Activated T-cell treated with anti-CD3 and anti-CD28 coated beads for 48 hours (primary cell): ENCODE data around the gene PLA2G4E.

ENCODE experiments used
- DNase-seq: peaks from one replicate; pipeline ENCODE4 v3.0.0-alpha.2; 2020; ENCODE audit warnings: low read depth

Gene PLA2G4E

DNA sequence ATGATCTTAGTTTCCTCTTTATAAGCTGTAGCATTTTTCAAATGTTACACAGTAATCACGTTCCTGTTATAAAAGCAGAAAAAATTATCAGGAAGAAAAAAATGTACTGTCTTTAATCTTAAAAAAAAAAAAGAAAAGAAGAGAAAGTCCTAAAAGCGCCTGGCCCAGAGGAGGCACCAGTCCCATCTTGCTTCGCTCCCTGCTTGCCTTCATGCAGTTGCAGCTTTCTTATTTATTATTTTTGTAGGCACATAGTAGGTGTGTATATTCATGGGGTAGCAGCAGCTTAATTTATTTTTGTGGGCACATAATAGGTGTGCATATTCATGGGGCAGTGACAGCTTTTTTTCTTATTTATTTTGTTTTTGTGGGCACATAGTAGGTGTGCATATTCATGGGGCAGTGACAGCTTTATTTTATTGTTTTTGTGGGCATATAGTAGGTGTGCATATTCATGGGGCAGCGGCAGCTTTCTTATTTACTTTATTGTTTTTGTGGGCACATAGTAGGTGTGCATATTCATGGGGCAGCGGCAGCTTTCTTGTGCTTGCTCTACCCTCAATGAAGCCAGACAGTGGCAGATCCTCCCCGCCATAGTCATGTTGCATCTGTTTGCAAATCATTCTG, 43.0 kb downstream of the PLA2G4E start:
- no peak for DNase-seq

DNA sequence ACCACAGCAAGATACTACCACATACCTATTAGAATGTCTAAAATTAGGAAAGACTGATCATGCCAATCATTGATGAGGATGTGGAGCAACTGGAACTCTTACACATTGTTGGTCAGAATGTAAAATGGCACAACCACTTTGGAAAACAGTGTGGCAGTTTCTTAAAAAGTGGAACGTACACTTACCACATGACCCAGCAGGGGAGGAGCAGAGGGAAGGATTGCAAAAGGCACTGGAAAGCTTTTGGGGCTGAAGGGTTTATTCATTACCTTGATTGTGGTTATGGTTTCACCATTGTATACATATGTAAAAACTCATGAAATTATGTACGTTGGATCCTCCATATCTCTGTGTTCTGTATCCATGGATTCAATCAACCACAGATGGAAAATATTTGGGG, 45.2 kb downstream of the PLA2G4E start:
- DNase-seq, result no peak

DNA sequence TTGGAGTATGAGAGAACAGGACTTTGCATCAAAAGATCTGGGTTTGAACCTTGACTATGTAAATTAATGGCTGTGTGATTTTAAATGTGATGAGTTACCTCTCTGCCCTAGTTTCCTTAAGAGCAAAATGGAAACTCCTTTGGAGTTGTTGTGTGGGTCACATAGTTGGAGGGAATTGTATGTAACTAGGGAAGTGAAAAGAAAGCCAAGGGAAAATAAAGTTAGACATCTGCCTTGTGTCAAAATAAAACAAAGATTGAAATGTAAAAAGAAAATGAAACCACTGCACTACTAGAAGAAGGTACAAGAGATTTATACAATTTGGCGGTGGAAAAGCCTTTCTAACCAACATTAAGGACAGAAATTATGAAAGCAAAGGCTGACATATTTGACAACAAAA, 46.8 kb downstream of the PLA2G4E start:
- DNase-seq, result no peak

DNA sequence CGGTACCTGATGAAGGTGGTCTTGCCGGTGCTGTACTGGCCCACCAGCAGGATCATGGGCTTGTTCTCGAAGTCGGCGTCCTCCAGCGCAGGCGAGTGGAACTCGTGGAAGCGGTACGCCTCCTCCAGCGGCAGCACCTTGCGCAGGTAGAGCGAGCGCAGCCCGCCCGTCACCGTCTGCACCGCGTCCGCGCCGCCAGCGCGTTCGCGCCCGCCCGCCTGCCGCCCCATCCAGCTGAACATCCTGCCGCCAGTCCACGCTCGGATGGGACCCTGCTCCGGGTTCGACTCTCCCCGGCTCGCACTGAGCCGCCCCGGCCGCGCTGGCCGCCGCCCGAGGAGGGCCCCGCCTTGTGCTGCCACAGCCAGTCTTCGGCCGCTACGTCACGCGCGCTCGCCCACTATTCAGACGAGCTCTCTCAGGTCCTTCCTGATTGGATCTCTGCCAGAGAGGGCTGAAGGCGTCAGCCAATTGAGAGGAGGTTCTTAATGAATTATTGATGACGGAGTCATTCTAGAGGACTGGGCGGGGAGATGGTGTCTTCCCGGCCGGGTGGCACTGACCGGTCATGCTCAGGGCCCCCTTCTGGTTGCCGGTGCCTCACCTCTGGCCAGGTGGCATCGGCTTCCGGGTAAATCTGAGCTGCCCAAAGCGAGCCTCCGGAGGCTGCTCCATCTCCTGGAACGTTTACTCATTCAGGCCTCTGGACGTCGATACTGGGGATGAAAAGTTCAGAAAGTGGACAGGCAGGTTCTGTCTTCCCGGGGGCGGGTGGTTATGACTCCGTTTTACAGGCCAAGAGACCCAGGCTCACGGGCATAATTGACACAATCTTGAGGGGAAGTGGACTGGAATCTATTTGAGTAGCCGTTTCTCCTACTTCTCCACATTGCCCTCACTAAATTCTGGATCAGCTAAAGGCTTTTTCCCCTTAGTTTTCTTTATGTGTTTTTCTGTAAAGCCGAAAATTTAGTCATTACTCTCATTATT, 48.3 kb downstream of the PLA2G4E start, which contains the start of gene EHD4:
Gene EHD4 (minus strand): TSS at position 305 of the 990 bp plus-strand sequence. CDS start 63 bp downstream, at position 242.
- DNase-seq, result peak; percentile 91

DNA sequence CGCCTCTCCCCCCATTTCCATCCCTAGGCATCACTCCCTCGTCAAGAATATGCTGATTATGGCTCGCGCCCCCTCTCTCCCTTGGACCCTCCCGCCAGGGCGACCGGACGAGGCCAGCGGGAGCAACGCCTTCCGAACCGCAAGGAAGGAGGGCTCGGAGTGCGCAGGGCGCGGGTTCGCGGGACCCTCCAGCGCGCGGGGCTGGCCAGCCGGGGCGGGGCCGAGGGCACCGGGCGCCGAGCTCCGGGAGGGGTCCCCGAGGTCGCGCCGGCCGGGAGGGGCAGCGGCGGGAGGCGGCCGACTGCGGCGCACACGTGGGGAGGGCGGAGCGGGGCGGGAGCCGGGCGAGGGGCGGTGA, 49.0 kb downstream of the PLA2G4E start:
- DNase-seq, result no peak

DNA sequence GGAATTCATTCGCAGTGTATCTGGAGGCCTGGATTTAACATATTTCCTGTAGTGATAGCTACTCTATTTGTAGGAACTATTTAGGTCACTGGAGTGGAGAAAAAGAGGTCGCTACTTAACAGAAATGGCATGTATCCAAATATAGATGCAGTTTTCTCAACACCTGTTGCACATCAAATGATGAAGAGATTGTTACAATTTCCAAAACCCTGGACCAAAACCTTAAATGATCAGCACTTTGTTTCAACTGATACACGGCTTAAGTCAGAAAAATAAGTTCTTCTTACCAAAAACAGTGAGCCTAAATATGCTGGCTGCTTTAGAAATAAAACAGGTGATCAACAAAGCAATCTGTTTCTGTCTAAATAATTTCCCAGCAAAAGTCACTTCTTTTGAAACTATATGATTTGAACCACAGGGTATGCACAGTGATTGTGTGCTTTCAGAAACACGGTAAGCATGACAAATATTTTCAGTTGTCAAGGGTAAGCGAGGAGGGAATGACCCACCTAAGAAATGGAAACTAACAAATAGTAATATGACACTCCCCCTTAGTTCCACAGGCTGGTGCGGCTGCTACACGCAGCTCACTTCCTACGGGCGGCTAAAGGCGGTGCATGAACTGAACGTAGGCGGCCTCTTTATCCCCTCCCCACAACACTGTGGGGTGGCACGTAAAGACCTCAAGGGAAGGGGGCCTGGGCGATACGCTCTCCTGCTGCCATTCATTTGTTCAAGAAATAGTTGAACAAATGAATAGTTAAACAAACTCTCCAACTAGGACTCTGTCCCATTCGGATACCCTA, 49.5 kb downstream of the PLA2G4E start:
- DNase-seq, result peak; percentile 69

DNA sequence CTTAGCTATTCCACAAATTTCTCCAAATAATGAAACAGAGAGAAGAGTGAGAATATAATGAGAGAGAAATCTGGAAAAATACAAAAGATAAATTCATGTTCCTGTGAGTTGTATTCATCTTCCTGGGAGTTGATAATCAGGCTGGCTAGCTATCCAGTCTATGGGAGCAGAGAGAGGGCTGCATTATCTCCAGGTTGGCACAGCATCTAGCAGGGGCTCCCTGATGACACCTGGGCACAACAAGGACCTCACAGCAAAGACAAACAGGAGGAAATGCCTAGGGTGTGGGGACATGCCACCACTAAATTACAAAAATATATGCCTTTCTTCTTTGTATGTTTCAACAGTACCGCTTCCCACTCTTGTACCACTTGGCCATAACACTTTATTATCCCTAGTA, 50.4 kb downstream of the PLA2G4E start:
- DNase-seq, result no peak

DNA sequence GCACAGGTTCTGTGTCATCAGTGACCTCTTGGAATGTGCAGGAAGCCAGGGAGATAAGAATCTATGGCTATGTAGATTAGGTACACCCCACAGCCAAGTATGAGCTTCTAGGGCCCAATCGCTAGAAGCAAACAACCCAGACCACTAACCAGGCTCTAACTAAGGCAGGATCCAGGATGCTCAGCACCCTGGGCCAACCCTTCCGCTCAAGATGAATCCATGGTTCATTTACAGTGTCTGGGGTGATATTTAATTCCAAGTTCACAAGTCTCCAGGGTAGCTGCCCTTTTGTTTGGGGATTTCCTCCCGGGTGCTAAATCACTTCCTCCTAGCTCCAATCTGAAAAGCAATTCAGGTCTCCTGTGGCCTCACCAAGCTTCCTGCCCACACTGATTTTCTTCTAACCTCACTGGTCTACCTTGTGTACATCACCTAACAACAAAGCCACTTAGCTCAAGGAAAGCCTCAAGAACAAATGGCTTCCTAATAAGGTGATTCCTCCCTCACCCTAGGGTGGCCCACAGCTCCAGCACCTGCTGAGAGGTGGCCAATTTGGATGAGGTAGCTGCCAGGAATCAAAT, 50.9 kb downstream of the PLA2G4E start:
- DNase-seq, result no peak

DNA sequence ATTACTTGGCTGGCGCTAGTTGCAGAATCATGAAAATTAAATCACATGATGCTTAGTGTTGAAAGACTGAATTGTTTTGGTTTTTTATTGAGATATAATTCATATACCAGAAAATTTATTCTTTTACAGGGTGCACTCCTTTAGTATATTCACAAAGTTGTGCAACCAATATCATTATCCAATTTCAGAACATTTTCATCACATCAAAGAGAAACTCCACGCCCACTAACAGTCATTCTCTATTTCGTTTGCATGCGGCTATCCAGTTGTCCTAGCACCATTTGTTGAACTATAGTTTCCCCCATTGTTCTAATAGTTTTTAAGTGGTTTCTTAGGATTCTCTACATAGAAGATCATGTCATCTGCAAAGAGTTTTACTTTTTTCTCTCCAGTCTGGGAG, 52.1 kb downstream of the PLA2G4E start:
- no peak for DNase-seq

DNA sequence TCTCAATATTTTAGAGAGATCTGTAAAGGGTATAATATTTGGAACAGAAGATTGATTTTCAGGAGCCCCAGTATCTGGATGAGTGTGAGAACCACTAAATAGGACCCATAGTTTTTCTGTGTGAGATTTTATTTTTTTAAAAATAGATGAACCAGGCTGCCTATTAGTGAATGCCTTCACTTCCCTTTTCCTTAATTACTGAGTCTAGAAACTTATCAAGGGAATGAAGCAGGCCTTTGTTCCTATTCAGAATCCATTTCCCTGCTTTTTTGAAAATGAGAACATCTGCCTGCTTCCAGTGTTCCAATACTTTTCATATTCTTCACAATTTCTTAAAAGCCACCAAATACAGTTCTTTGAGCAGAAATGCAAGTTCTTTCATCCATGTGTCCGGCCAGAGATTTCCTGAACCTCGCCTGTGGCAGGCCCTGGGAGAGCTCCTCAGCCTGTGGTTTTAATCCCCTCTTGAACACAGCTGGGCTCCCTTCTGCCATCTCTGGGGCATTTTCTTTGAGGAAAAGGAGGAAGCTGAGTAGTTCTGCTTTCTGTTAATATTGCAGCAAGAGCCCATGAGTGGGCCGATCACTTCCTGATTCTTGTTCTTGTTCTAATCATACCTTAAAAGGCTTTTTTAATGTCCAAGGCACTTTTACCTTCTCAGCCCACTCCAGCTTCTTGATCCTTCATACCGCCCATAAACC, 53.2 kb downstream of the PLA2G4E start:
- no peak for DNase-seq

DNA sequence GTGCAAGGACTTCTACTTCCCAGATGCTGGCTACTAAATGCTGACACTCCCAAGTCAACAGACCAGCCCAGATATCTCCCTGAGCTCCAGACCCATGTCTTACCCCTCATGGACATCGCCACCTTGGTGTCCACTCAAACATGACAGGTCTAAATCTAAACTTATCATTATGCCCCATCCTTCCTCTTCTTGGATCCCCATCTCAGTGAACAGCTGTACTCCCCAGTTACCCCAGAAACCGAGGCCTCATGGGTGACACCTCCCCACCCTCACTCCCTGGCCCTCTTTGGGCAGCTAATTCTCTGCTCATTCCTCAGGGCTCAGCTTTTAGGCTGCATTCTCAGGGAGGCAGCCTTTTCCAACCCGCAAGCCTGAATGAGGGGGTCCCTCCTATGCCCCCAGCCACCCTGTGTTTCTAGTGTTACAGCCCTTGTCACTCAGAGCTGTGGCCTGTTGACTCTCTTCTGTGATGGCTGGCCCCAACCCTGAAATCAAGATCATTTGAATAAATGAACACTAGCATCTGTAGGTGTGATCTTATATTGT, 53.8 kb downstream of the PLA2G4E start:
- DNase-seq, result no peak

DNA sequence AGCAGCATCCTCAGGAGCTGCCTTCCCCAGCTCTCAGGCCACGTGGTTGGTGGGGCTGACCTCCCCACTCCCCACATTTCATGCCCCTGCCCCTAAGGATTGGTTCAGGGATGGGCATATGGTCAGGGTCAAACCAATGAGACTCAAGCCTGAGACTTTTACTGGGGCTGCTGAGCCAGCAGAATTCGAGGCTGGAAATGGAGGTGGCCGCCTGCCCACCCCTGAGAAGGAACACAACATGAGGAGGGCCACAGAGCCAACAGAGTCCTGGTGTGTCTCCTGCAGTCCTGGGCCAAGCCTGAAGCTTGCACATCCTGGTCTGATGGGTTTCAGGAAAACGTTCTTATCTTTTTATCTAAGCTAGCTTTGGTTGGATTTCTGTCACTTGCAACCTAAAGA, 54.4 kb downstream of the PLA2G4E start:
- no peak for DNase-seq

DNA sequence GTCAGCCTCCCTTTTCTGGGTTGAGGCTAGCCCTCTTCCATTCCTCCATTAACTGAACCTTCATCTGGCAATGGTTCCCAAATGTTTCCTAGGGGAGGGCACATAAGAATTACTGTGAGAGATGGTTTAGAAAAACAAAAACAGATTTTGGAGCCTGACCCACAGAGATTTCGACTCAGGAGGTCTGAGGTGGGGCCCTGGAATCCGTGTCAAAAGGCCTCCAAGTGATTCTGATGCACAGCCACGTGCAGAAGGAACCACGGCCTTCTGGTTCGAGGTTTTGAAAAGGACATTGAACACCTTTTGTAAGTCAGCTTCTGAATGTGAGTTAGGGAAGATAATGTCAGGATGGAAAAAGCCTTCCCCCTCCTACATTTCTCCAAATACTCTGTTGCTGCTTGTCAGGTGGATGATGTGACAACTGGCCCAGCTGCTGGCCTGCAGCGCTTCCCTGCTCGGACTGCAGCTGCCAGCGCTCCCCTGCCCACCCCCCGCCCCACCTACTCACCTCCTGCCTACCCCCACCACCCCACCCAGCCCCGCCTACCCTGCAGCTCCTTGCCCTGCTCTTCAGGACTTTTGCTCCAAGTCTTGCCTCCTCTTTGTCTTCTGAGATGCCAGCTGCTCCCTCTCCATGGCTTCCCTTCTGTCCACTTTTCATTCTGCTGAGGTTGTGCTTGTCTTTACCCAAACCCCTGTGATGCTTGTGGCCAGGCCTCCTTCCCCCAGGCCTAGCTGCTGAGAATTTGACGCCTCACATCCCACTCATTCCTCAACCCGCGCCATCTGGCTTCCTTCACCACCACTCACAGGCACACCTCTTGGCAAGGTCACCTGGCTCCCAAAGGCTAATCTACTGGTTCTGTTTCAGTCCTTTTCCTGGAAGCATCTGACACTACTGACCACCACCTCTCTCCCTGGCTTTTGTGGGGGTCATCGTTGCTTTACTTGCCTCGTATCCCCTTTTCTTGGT, 55.1 kb downstream of the PLA2G4E start:
- no peak for DNase-seq

DNA sequence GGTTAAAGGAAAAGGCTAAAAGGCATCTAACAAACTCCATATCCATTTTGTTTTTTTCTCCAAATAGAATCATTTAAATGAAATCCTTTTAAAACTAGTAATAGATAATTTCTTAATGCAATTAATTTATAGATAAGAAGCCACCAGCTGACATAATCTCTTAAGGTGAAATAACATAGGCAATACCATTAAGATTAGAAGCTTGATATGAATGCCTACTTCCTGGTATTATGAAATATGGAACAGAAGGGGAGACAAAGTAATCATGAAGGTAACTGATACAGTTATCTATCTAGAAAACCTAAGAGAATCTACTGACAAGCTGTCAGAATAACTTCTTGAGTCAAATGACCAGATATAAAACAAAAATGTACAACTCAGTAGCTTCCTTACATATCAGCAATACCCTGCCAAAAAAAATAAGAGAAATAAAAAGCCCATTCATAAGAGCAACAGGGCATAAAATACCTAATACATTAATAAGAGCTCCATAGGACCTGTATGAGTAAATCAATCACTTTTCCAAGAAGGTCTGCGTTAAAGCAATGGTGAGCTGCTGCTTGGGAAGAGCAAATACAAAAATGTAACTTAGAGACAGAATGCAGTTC, 59.1 kb downstream of the PLA2G4E start:
- no peak for DNase-seq

DNA sequence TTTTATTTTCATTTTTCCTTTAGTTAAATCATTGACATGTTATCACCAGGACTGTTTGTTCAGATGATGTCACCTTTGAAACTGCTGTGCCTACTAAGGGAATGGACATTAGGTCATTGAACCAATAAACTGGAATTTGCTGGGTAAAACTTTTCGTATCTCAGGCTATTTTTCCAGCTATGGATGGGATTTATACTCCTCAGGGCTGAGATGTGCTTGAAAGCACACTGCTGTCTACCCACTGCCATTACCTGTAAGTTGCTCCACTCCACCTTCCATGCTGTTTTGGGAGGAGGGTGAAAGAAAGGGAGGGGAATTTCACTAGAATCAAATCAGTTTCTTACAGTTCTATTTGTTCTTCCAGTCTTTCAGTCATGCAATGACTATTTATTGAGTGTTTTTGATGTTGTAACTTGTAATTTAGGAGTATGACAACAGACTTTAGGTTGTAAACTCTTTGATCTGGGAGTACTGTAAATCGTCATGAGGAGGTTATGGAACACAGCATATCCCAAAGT, 59.8 kb downstream of the PLA2G4E start:
- DNase-seq, result no peak

DNA sequence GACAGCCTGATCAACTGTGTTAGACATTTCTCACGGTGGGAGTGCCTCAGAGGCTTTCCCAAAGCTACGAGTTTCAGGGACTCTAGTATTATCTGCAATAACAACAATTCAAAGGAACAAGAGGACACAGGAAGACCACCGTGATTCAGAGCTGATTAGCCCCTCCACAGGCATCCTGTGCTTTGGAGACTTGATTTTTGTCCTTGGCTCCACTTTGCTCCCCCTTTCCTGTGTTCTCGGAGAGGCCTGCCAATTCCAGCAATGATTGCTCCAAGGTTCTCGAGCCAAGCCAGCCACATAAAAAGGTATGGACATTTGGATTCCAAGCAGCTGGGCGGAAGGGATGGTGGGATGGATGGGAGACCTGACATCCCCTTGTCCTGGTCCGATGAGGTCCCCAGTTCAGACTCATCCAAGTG, 62.8 kb downstream of the PLA2G4E start:
- DNase-seq, result no peak

DNA sequence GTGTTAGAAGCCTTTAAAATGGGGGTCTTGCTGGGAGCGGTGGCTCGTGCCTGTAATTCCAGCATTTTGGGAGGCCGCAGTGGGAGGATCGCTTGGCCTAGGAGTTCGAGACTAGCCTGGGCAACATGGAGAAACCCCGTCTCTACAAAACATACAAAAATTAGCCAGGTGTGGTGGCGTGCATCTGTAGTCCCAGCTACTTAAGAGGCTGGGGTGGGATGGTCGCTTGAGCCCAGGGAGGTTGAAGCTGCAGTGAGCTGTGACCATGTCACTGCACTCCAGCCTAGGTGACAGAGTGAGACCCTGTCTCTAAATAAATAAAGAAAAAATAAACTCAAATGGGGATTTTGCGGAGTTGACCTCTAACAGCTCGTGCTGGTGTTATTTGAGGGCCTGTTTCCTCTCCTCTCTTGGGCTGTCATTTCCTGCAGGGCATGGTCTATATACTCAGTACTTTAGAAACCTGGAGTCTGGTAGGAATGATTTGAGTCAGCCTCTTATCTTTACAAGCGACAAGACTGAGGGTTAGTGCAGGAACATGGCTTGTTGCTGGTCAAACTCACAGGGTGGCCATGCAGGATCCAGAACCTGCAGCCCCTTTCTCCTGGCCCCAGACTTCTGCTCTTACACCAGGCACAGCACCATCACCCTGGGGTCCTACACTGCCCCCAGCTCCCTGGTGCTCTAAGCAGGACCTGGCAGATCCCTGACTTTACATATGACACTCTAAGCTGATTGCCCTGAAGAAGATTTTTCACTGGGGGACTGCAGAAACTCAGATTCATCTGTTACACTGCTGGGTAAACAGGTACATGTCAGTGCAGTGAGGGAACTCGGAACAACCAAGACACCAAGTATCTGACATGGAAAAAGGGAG, 63.6 kb downstream of the PLA2G4E start:
- no peak for DNase-seq

DNA sequence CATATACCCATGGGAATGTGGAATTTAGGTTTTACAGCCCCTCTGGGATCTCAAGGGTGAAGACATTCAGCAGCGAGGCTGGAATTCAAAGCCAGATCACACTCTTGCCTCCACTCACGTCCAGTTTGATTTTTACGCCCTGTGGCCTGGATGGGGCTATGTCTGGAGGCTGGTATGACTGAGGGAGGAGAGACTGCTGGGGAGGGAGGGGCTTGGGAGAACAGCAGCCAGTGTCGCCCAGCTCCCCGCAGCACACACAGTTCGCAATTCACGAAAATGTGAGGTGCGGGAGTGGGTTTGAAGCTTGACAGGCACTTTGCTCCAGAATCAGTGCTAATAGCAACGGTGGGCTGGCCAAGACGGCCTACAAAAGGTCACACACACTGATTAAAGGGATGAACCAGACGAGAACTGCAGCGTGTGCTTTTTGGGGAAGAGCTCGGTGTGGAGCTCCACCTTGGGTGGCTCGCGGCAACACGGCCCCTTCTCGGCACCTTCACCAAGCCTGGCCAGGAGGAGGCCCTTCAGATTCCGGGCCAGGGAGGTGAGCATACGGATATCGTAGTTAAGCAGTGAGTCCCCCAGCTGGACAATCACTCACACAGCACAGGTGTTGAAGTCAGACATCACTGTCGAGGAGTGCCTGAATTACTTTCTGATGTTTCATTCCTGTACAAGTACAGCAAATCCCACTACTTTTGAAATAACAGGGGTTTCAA, 64.9 kb downstream of the PLA2G4E start:
- DNase-seq, result no peak
